ENCODE measurements around the gene POLR2H. TPM values are rescaled to one million over a fixed set of nuclear protein-coding genes. Genes with fewer than 3 reads are reported as not detected.

The POLR2H gene
- total RNA-seq, 2 experiments from 2014 or later = 86.5 to 88.2 TPM

GRCh38 chr3:184350618-184351017, 10.9 kb upstream of the POLR2H start:
- Mint-ChIP-seq H3K9me3 (no peaks in the 10 kb centered on the region), H3K27ac (no peak overlapping the region), H3K4me1 (peaks cover 2% of the 10 kb centered on the region), H3K36me3 (no peaks in the 10 kb centered on the region), H3K4me3 (no peak overlapping the region), H3K27me3 (no peaks in the 10 kb centered on the region)
- no peak for DNase-seq
- POLR2A ChIA-PET = no interaction called here
- ATAC-seq (ENCODE audit: low read depth) = no peak

- Mint-ChIP-seq H3K4me1 (peaks cover 2% of the 10 kb centered on the region), H3K36me3 (no peaks in the 10 kb centered on the region), H3K27ac (peak overlapping the region; percentile 24), H3K9me3 (no peaks in the 10 kb centered on the region), H3K27me3 (no peaks in the 10 kb centered on the region), H3K4me3 (no peak overlapping the region)
- DNase-seq (no peak), ATAC-seq (ENCODE audit: low read depth) (no peak)
- POLR2A ChIA-PET = no interaction called here
Observed at GRCh38 chr3:184351511-184352148, 9.9 kb upstream of the POLR2H start.

DNA sequence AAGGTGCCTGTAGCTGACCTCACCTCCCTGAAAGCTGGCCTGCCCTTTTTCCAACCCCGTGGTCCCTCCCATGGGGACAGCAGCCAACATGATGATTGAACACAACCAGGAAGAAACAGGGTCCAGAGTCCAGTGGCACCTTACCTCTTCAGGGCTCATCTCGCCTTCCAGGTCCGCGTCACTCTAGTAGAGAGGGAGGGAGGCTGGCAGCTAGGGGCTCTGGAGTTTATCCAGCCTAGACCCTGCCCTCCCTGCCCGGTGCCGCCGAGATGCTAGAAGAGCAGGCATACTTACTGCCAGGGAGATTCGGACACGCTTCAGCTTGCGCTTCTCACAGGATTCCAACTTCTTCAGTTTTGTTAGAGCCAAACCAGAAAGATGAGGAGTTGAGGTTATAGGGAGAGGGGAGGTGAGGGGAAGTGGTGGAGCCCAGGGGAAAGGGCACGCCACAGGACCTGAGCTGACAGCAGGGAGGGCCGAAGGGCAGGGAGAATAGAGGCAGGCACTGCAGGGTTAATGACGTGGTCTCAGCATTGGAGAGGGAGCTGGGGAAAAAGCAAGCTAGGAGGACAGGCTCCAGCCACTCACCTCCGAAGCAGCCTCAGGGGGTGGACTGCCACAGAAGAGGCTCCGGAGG, 9.2 kb upstream of the POLR2H start:
- peak overlapping the region; percentile 32 for H3K27ac Mint-ChIP-seq
- no peaks in the 10 kb centered on the region for H3K27me3 Mint-ChIP-seq
- H3K36me3 Mint-ChIP-seq = no peaks in the 10 kb centered on the region
- no peak overlapping the region for H3K4me3 Mint-ChIP-seq
- POLR2A ChIA-PET = no interaction called here
- H3K9me3 Mint-ChIP-seq = no peaks in the 10 kb centered on the region
- H3K4me1 Mint-ChIP-seq = peaks cover 2% of the 10 kb centered on the region
- DNase-seq (no peak), ATAC-seq (ENCODE audit: low read depth) (no peak)

GRCh38 chr3:184352897-184353545, 8.5 kb upstream of the POLR2H start:
- no peaks in the 10 kb centered on the region for H3K36me3 Mint-ChIP-seq

DNA sequence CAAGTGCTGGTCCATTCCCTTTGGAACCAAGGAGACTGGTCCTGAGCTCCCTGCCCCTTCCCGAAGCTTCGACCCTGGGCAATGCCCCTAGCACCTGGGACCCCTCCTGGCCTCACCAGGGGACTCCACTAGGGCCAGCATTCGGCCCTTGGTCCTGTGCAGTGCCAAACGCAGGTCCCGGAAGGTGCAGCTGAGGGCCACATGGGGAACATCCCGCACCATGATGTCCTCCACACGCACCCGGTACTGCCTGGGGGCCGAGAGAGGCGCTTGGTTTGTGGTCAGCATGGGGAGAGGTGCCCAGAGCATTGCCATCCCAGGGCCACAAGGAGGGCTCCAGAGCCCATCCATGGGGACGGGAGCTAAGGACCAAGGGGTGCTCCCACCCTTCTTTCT, 8.0 kb upstream of the POLR2H start:
- Mint-ChIP-seq H3K4me1 (peaks cover 2% of the 10 kb centered on the region), H3K27ac (peak overlapping the region; percentile 48), H3K4me3 (no peak overlapping the region), H3K36me3 (no peaks in the 10 kb centered on the region), H3K27me3 (no peaks in the 10 kb centered on the region), H3K9me3 (no peaks in the 10 kb centered on the region)
- POLR2A ChIA-PET = interaction anchor here (1.8 kb wide), 1 partner anchor 8 kb away, joined by 6 read pairs; the partner anchor contains the start of genes CLCN2 and POLR2H
- no peak for ATAC-seq (ENCODE audit: low read depth)
- no peak for DNase-seq

More at GRCh38 chr3:184352897-184353545, 8.5 kb upstream of the POLR2H start:
- H3K27me3 Mint-ChIP-seq = no peaks in the 10 kb centered on the region
- H3K9me3 Mint-ChIP-seq = no peaks in the 10 kb centered on the region
- DNase-seq (no peak), ATAC-seq (ENCODE audit: low read depth) (no peak)
- H3K4me1 Mint-ChIP-seq = peaks cover 2% of the 10 kb centered on the region
- H3K27ac Mint-ChIP-seq = no peak overlapping the region
- no peak overlapping the region for H3K4me3 Mint-ChIP-seq
- POLR2A ChIA-PET = interaction anchor here (1.8 kb wide), 1 partner anchor 9 kb away, joined by 6 read pairs; the partner anchor contains the start of genes CLCN2 and POLR2H

DNA sequence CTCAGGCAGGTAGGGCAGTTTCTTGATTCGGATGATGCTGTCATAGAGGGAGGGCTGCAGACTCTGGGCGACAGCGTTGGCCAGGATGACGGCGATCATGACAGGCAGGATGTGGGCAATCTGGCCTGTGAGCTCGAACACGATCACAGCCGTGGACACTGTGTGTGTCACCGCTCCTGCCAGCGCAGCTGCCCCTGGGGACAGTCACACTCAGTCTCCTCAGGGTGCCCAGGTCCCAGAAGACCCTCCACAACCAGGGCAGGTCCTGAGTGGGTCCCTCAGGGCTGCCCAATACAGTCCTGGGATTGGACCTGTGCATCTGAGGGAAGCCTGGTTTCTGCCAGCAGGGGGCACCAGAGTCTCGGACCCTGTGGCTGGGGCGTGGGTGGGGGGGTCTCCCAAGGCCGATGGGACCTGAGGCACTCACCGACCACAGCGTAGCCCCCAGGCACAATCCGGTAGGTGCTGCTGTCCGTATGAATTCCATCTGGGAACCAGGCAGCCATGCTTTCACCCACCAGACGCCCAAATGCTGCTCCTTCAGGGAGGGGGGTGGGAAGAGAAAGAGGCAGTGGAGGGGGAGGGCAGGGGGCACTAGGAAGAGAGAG, 7.3 kb upstream of the POLR2H start:
- POLR2A ChIA-PET = interaction anchor here (1.8 kb wide), 1 partner anchor 8 kb away, joined by 6 read pairs; the partner anchor contains the start of genes CLCN2 and POLR2H
- H3K27me3 Mint-ChIP-seq = no peaks in the 10 kb centered on the region
- H3K36me3 Mint-ChIP-seq = no peaks in the 10 kb centered on the region
- no peak overlapping the region for H3K4me3 Mint-ChIP-seq
- peaks cover 2% of the 10 kb centered on the region for H3K4me1 Mint-ChIP-seq
- ATAC-seq (ENCODE audit: low read depth) = peak; percentile 70
- H3K9me3 Mint-ChIP-seq = no peaks in the 10 kb centered on the region
- DNase-seq = peak; percentile 68
- peak overlapping the region; percentile 48 for H3K27ac Mint-ChIP-seq

GRCh38 chr3:184354754-184355153, 6.8 kb upstream of the POLR2H start:
- no peak overlapping the region for H3K4me3 Mint-ChIP-seq
- POLR2A ChIA-PET = no interaction called here
- DNase-seq (no peak), ATAC-seq (ENCODE audit: low read depth) (no peak)
- no peaks in the 10 kb centered on the region for H3K27me3 Mint-ChIP-seq
- H3K36me3 Mint-ChIP-seq = no peaks in the 10 kb centered on the region
- peaks cover 2% of the 10 kb centered on the region for H3K4me1 Mint-ChIP-seq
- no peak overlapping the region for H3K27ac Mint-ChIP-seq
- H3K9me3 Mint-ChIP-seq = no peaks in the 10 kb centered on the region

DNA sequence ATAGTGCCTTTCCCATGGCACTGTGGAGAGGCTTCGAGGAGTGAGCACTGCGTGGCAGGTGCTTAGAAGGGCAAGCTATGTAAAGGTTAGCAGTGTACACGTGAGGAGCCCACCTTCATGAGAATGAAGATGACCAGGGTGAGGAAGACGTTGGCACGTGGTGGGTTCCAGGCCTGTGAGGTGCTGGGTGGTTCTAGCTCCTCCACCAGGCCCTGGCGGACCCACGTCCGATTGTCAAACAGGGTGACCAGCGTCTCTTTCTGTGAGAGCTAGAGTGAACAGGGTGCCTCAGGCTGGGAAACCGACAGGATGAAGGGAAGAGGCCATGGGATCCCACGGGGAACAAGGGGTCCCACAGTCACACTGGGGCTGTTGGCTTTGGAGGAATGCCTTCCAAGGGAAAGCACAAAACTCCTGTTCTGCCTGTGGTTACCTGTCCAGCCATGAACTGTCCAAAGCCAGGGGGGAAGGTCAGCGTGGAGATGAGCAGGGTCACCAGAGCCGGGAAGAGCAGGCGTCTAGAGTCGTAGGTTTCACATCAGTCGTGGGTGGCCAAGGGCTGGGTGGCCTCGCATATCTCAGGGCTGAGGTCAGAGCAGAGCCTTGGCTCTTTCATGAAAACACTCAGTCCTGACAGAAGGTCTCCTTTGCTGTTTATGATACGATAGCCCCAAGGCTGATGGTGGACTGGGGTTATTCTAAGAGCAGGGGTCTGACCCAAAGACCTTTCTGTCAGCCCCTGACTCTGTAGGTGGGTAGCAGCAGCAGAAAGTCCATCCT, 6.1 kb upstream of the POLR2H start:
- H3K36me3 Mint-ChIP-seq = no peaks in the 10 kb centered on the region
- ATAC-seq (ENCODE audit: low read depth) (no peak), DNase-seq (no peak)
- H3K9me3 Mint-ChIP-seq = no peaks in the 10 kb centered on the region
- H3K4me1 Mint-ChIP-seq = peaks cover 5% of the 10 kb centered on the region
- H3K4me3 Mint-ChIP-seq = no peak overlapping the region
- peaks cover 2% of the 10 kb centered on the region for H3K27me3 Mint-ChIP-seq
- POLR2A ChIA-PET = no interaction called here
- no peak overlapping the region for H3K27ac Mint-ChIP-seq

- no peak overlapping the region for H3K27ac Mint-ChIP-seq
- DNase-seq = no peak
- peaks cover 2% of the 10 kb centered on the region for H3K27me3 Mint-ChIP-seq
- no peaks in the 10 kb centered on the region for H3K36me3 Mint-ChIP-seq
- H3K9me3 Mint-ChIP-seq = no peaks in the 10 kb centered on the region
- POLR2A ChIA-PET = interaction anchor here (0.6 kb wide), 1 partner anchor 10 kb away, joined by 4 read pairs; no protein-coding TSS in a partner anchor
- ATAC-seq (ENCODE audit: low read depth) = no peak
- H3K4me3 Mint-ChIP-seq = no peak overlapping the region
- peaks cover 11% of the 10 kb centered on the region for H3K4me1 Mint-ChIP-seq
Observed at GRCh38 chr3:184357248-184358123, 4.0 kb upstream of the POLR2H start.

DNA sequence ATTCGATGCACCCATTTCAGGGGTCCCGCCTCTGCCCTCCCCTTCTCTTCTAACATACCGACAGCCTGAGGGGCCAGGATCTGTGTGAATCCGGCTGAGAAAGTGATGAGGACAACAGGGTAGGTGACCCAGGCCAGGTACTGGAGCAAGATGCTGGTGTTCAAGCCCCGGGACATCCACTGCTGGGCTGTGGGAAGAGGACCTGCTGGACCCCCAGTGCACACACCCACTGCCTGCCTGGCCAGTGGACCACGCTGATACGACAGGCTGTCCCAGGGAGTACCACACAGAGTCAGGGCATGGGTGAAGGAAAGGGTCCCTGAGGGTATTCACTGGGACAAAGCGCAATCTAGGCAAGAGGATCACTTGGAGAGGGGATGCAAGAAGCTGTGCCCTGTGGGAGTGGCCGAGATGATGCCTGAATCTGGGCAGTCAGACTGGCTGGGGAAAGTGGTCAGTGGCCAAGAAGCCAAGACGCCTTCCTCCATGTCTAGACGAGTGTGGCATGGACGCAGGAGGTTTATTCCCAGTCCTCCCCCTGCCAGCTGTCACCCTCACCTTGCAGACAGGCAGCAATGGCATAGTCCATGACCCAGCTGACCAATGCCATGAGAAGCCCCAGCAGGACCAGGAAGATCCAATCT, 3.3 kb upstream of the POLR2H start:
- Mint-ChIP-seq H3K9me3 (no peaks in the 10 kb centered on the region), H3K36me3 (peaks cover under 1% of the 10 kb centered on the region), H3K4me1 (peaks cover 12% of the 10 kb centered on the region), H3K4me3 (no peak overlapping the region), H3K27me3 (peaks cover 2% of the 10 kb centered on the region), H3K27ac (no peak overlapping the region)
- ATAC-seq (ENCODE audit: low read depth) (no peak), DNase-seq (no peak)
- POLR2A ChIA-PET = no interaction called here

DNA sequence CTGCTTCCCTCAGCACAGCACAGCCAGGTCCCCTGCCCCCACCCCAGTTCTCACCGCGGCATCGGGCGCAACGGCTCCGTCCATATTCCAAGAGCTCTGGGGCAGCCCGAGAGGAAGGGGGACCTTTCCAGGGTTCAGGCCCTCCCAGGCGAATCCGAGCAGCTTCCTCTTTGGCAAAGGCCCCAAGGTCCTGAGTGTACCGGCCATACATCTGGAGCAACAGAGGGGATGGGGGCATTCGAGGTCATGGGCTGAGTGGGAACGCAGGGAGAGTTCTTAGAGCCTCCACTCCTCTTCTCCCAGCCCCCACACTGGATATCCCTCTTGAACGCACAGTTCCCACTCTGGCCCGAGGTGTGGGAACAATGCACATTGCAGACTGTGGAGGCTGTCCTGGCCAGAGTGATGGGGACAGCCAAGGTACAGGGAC, 2.6 kb upstream of the POLR2H start:
- no peaks in the 10 kb centered on the region for H3K9me3 Mint-ChIP-seq
- H3K27ac Mint-ChIP-seq = no peak overlapping the region
- DNase-seq = no peak
- H3K36me3 Mint-ChIP-seq = peaks cover 2% of the 10 kb centered on the region
- no peak overlapping the region for H3K4me3 Mint-ChIP-seq
- H3K27me3 Mint-ChIP-seq = peaks cover 2% of the 10 kb centered on the region
- H3K4me1 Mint-ChIP-seq = peaks cover 14% of the 10 kb centered on the region
- POLR2A ChIA-PET = interaction anchor here (0.5 kb wide), 1 partner anchor 185 kb away, joined by 3 read pairs; no protein-coding TSS in a partner anchor
- ATAC-seq (ENCODE audit: low read depth) = no peak

- Mint-ChIP-seq H3K4me3 (no peak overlapping the region), H3K36me3 (peaks cover 4% of the 10 kb centered on the region), H3K27me3 (peaks cover 2% of the 10 kb centered on the region), H3K27ac (no peak overlapping the region), H3K4me1 (peaks cover 18% of the 10 kb centered on the region), H3K9me3 (no peaks in the 10 kb centered on the region)
- POLR2A ChIA-PET = interaction anchor here (0.5 to 1.4 kb wide), 3 partner anchors 12 to 185 kb away, joined by 3 to 4 read pairs (median 3); no protein-coding TSS in a partner anchor
- DNase-seq (peak; percentile 29), ATAC-seq (ENCODE audit: low read depth) (no peak)
Observed at GRCh38 chr3:184359610-184360009, 1.9 kb upstream of the POLR2H start.
